Activated CD4-positive, alpha-beta T cell treated with anti-CD3 and anti-CD28 coated beads for 1 hour (primary cell): ENCODE data around the gene ABAT.
A peak's percentile ranks its signal among the peaks of the same experiment; 100 is the strongest.
"Not testable (repeated sequence)": the region's sequence is repeated elsewhere in the genome, so short reads cannot be mapped to it uniquely, and the experiment has no call there.

Source experiments
- DNase-seq: peaks from one replicate; pipeline ENCODE4 v3.0.0-alpha.2; 2020

The ABAT gene

GRCh38 chr16:8649829-8650554 lies 24.4 kb upstream of the ABAT start:
- DNase-seq, result no peak

- not testable (repeated sequence) for DNase-seq
These were observed 22.5 kb upstream of the ABAT start for GRCh38 chr16:8651958-8652357.

- no peak for DNase-seq
These were observed 19.2 kb upstream of the ABAT start for GRCh38 chr16:8655184-8655717.

GRCh38 chr16:8656376-8656775 lies 18.0 kb upstream of the ABAT start:
- DNase-seq, result no peak

- DNase-seq, result peak; percentile 20
These were observed 13.5 kb upstream of the ABAT start for GRCh38 chr16:8660841-8661301.

- no peak for DNase-seq
These were observed 12.7 kb upstream of the ABAT start for GRCh38 chr16:8661703-8662102.

GRCh38 chr16:8663192-8664089 lies 11.0 kb upstream of the ABAT start:
- no peak for DNase-seq

GRCh38 chr16:8665529-8665928 lies 8.9 kb upstream of the ABAT start:
- DNase-seq, result no peak

- no peak for DNase-seq
These were observed 6.9 kb upstream of the ABAT start for GRCh38 chr16:8667492-8667891.

- no peak for DNase-seq
These were observed 6.3 kb upstream of the ABAT start for GRCh38 chr16:8668113-8668512.

- DNase-seq, result no peak
These were observed 4.9 kb upstream of the ABAT start for GRCh38 chr16:8669481-8669880.

GRCh38 chr16:8670014-8670560 lies 4.3 kb upstream of the ABAT start:
- no peak for DNase-seq

- no peak for DNase-seq
These were observed 605 bp upstream of the ABAT start for GRCh38 chr16:8673611-8674412.

GRCh38 chr16:8675183-8676159 lies 1.1 kb downstream of the ABAT start:
- peak; percentile 40 for DNase-seq

- no peak for DNase-seq
These were observed 1.7 kb downstream of the ABAT start for GRCh38 chr16:8676160-8676547.

- no peak for DNase-seq
These were observed 2.4 kb downstream of the ABAT start for GRCh38 chr16:8676737-8677375.

GRCh38 chr16:8677481-8677880 lies 3.1 kb downstream of the ABAT start:
- no peak for DNase-seq

GRCh38 chr16:8678068-8678927 lies 3.9 kb downstream of the ABAT start:
- DNase-seq, result no peak

- no peak for DNase-seq
These were observed 4.7 kb downstream of the ABAT start for GRCh38 chr16:8679151-8679550.
